KMS-11 (cell line): Measurements from ENCODE around the gene LARGE1.

Experiments
- H2AFZ ChIP-seq: fragments of 200-600 bp; sonication (generic); 2 replicates; pipeline ENCODE4 v1.6.1; 2016; ENCODE audit warnings: antibody characterized with exemption, mixed run types, low read depth
- H3K27ac ChIP-seq: fragments of 200-600 bp; sonication (generic); 2 replicates; pipeline ENCODE4 v1.6.1; 2016; ENCODE audit warnings: mild to moderate bottlenecking, mixed run types
- H3K27me3 ChIP-seq: fragments of 200-600 bp; sonication (generic); 2 replicates; pipeline ENCODE4 v1.6.1; 2017; ENCODE audit warnings: mild to moderate bottlenecking, low read depth, mixed run types, moderate library complexity; ENCODE audit not compliant: insufficient read depth
- H3K36me3 ChIP-seq: fragments of 200-600 bp; sonication (generic); 2 replicates; pipeline ENCODE4 v1.6.1; 2017; ENCODE audit warnings: mild to moderate bottlenecking, mixed run types; ENCODE audit not compliant: insufficient read depth
- H3K4me1 ChIP-seq: fragments of 200-600 bp; sonication (generic); 2 replicates; pipeline ENCODE4 v1.6.1; 2016; ENCODE audit warnings: mild to moderate bottlenecking, low read depth, mixed run types; ENCODE audit not compliant: poor library complexity, severe bottlenecking
- H3K4me2 ChIP-seq: fragments of 200-600 bp; sonication (generic); 2 replicates; pipeline ENCODE4 v1.7.0; 2016; ENCODE audit warnings: mild to moderate bottlenecking, mixed run types
- H3K4me3 ChIP-seq: fragments of 200-600 bp; sonication (generic); IDR thresholded peaks from 2 replicates; pipeline ENCODE4 v1.6.1; 2017; ENCODE audit warnings: low read depth, low read length, mixed read lengths; ENCODE audit not compliant: insufficient read depth
- H3K79me2 ChIP-seq: fragments of 200-600 bp; sonication (generic); 2 replicates; pipeline ENCODE4 v1.6.1; 2016; ENCODE audit warnings: low read depth, mixed run types; ENCODE audit not compliant: insufficient read depth
- H3K9ac ChIP-seq: fragments of 200-600 bp; sonication (generic); 2 replicates; pipeline ENCODE4 v1.6.1; 2016; ENCODE audit warnings: mild to moderate bottlenecking, mixed run types
- H4K20me1 ChIP-seq: fragments of 200-600 bp; sonication (generic); 2 replicates; pipeline ENCODE4 v1.6.1; 2016; ENCODE audit warnings: mild to moderate bottlenecking, mixed run types; ENCODE audit not compliant: insufficient read depth
- TF ChIP-seq, protein P1 (sequence below): fragments of 200-600 bp; sonication (generic); conservative IDR thresholded peaks from 2 replicates; pipeline ENCODE4 v1.6.1; 2017; ENCODE audit warnings: low read depth, mild to moderate bottlenecking, antibody characterized with exemption, low read length, moderate library complexity, mixed read lengths

The LARGE1 gene

DNA sequence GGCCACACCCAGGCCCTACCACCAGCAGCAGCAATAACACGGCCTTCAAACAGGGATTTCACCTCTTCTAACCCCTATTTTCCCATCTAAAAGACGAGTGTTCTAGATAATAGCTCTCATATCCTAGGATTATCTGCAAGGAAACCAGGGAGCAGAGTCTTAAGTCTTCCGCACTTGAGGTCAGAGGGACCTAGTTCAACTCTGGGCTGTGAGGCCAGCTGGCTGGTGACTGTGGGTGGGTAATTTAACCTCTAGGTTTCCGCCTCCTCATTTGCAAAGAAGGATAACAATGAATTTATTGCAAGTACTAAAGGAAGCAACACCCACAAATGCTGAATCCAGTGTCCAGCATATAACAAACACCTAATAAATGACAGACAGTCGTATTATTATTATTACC, 70.1 kb downstream of the LARGE1 start:
- Histone ChIP-seq H3K27ac (no peak overlapping the region), H3K4me1 (peaks cover 32% of the 10 kb centered on the region), H3K36me3 (no peaks in the 10 kb centered on the region), H3K79me2 (no peaks in the 10 kb centered on the region), H3K27me3 (no peaks in the 10 kb centered on the region), H4K20me1 (no peaks in the 10 kb centered on the region), H3K4me2 (no peak overlapping the region), H3K9ac (no peak overlapping the region), H2AFZ (no peak overlapping the region), H3K4me3 (no peak overlapping the region)
- TF ChIP-seq, protein P1, sequence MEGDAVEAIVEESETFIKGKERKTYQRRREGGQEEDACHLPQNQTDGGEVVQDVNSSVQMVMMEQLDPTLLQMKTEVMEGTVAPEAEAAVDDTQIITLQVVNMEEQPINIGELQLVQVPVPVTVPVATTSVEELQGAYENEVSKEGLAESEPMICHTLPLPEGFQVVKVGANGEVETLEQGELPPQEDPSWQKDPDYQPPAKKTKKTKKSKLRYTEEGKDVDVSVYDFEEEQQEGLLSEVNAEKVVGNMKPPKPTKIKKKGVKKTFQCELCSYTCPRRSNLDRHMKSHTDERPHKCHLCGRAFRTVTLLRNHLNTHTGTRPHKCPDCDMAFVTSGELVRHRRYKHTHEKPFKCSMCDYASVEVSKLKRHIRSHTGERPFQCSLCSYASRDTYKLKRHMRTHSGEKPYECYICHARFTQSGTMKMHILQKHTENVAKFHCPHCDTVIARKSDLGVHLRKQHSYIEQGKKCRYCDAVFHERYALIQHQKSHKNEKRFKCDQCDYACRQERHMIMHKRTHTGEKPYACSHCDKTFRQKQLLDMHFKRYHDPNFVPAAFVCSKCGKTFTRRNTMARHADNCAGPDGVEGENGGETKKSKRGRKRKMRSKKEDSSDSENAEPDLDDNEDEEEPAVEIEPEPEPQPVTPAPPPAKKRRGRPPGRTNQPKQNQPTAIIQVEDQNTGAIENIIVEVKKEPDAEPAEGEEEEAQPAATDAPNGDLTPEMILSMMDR, result no peak

GRCh38 chr22:33848251-33848650, 72.0 kb downstream of the LARGE1 start:
- H4K20me1 ChIP-seq, result no peaks in the 10 kb centered on the region
- H3K4me3 ChIP-seq, result no peak overlapping the region
- H3K4me2 ChIP-seq, result no peak overlapping the region
- H3K27me3 ChIP-seq, result no peaks in the 10 kb centered on the region
- no peaks in the 10 kb centered on the region for H3K36me3 ChIP-seq
- no peak overlapping the region for H3K9ac ChIP-seq
- peaks cover 26% of the 10 kb centered on the region for H3K4me1 ChIP-seq
- no peaks in the 10 kb centered on the region for H3K79me2 ChIP-seq
- H3K27ac ChIP-seq, result no peak overlapping the region
- TF ChIP-seq, protein P1, result no peak
- H2AFZ ChIP-seq, result no peak overlapping the region

DNA sequence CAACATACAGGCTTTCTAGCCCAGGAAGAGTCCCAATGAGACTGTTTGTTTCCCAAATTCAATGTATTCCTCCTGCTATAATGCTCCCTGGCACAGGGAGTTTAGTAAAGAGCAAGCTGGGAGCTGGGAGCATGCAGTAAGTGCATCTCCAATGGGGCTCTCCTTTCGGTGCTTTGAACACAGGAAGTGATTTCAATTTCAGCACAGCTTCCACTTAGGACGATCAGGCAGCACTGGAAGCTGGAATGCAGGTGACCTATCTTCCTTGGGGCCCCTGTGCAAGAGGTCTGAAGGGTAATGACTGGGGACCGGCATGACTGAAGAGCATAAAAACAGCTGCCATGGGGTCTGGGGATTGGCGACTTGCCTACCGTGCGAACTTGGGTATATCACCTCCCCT, 76.0 kb downstream of the LARGE1 start:
- H3K27me3 ChIP-seq, result no peaks in the 10 kb centered on the region
- H2AFZ ChIP-seq, result no peak overlapping the region
- 0 out of 2 replicates have a peak, but pooled peaks cover 6% of the 10 kb centered on the region for H3K79me2 ChIP-seq
- H3K27ac ChIP-seq, result no peak overlapping the region
- no peaks in the 10 kb centered on the region for H3K36me3 ChIP-seq
- no peak overlapping the region for H3K9ac ChIP-seq
- H3K4me3 ChIP-seq, result no peak overlapping the region
- TF ChIP-seq, protein P1, result no peak
- no peak overlapping the region for H3K4me2 ChIP-seq
- no peaks in the 10 kb centered on the region for H4K20me1 ChIP-seq
- peaks cover 44% of the 10 kb centered on the region for H3K4me1 ChIP-seq

DNA sequence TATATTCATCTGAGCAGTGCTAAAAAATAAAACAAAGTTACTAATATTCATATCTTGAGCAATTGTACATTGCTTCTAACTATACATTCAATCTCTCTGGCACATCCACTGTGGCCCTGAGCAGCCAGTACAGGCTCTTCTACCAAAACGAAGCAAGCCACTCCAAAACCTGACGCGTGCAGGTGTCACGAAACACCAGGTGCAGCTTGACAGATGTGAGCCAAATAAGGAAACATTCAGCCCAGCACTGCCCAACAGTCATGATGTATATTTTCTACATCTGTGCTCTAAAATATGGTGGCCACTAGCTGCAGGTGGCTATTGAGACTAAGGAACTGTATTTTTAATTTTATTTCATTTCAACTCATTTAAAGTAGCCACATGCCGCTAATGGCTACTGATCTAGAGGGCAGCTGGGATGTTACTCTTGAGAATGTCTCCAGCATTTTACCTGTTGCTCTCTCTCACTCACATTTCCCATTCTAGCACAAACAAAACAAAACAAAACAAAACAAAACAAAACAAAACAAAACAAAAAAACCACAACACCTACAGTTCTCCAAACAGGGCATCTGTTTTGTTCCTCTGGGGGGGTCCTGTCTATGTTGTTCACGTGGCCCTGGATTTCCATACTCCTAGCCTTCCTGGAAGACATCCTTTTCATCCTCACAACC, 77.7 kb downstream of the LARGE1 start:
- Histone ChIP-seq H3K27me3 (no peaks in the 10 kb centered on the region), H3K36me3 (no peaks in the 10 kb centered on the region), H3K4me2 (peak overlapping the region; percentile 55), H3K9ac (peak overlapping the region; percentile 25; the same call in 1 of the 2 replicates), H3K4me1 (peaks cover 44% of the 10 kb centered on the region), H3K27ac (peak overlapping the region; percentile 64), H2AFZ (peak overlapping the region; percentile 6; the same call in 1 of the 2 replicates), H3K4me3 (no peak overlapping the region), H3K79me2 (0 out of 2 replicates have a peak, but pooled peaks cover 6% of the 10 kb centered on the region), H4K20me1 (no peaks in the 10 kb centered on the region)
- TF ChIP-seq, protein P1, result no peak
